NB4 (cell line): ENCODE measurements around the gene NDOR1.

ENCODE experiments used
- POLR2A ChIP-seq: IDR thresholded peaks from 2 replicates; pipeline ENCODE4 v1.6.1; 2011; ENCODE audit warnings: mild to moderate bottlenecking; ENCODE audit not compliant: insufficient read length; ENCODE audit errors: extremely low read depth
- TF ChIP-seq, protein P1 (sequence below): IDR thresholded peaks from one replicate; pipeline ENCODE4 v1.5.1; 2012; ENCODE audit warnings: low read depth, low read length
- TF ChIP-seq, protein P2 (sequence below): IDR thresholded peaks from 2 replicates; pipeline ENCODE4 v1.6.1; 2011; ENCODE audit warnings: low read depth, low read length

DNA sequence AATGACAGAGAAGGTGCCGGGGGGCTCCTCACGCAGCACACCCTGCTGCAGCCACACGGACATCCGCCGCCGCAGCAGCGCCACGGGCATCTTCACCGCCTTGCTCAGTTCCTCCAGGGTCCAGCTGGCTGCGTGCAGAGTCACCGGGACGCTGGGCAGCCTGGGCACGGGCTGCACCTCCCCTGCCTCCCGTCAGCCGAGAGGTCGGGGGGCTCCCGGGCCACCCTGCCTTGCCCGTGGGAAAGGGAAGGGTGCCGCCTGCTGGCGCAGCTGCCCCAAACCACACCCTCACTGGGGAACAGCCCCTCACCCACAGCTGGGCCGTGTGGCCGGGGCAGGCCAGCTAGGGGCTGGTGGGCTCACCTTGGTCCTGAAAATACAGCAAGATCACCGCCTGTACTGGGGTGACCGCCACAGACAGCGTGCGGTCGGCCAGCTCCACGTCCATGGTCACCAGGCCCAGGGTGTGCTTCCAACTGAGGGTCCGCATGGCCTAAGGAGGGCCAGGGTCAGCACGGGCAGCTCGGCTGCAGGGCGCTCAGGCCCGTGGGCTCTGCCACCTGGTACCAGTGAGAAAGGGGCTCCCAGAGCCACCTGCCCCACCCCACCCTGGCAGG lies 30.0 kb upstream of the NDOR1 start:
- TF ChIP-seq, protein P1, sequence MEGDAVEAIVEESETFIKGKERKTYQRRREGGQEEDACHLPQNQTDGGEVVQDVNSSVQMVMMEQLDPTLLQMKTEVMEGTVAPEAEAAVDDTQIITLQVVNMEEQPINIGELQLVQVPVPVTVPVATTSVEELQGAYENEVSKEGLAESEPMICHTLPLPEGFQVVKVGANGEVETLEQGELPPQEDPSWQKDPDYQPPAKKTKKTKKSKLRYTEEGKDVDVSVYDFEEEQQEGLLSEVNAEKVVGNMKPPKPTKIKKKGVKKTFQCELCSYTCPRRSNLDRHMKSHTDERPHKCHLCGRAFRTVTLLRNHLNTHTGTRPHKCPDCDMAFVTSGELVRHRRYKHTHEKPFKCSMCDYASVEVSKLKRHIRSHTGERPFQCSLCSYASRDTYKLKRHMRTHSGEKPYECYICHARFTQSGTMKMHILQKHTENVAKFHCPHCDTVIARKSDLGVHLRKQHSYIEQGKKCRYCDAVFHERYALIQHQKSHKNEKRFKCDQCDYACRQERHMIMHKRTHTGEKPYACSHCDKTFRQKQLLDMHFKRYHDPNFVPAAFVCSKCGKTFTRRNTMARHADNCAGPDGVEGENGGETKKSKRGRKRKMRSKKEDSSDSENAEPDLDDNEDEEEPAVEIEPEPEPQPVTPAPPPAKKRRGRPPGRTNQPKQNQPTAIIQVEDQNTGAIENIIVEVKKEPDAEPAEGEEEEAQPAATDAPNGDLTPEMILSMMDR, result no peak
- TF ChIP-seq POLR2A, result no peak
- TF ChIP-seq, protein P2, sequence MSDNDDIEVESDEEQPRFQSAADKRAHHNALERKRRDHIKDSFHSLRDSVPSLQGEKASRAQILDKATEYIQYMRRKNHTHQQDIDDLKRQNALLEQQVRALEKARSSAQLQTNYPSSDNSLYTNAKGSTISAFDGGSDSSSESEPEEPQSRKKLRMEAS, result no peak
